IMR-90 (cell line): ENCODE results near the gene ZNF581. TPM values are rescaled to one million over a fixed set of nuclear protein-coding genes. Genes with fewer than 3 reads are reported as not detected.

Experiments used
- ATAC-seq: fragments of 200-7000 bp; cut with Tn5 transposase; 2 replicates; pipeline ENCODE4 v1.9.1; 2020; ENCODE audit warnings: low read depth, mild to moderate bottlenecking, moderate library complexity
- BruUV-seq: library from RNA; stranded (reverse); fragments of 400-500 nt; replicated peaks from 2 replicates; lab custom pipeline; 2021; lab: Mats Ljungman, UMichigan
- CTCF ChIA-PET: fragments of 300-600 bp; formaldehyde crosslinking; extraction: SDS; loops from one replicate; lab custom pipeline; 2021; ENCODE audit warnings: antibody characterized with exemption; lab: Yijun Ruan, JAX
- POLR2A ChIA-PET: fragments of 300-600 bp; sonication (Branson Sonifier 250); formaldehyde crosslinking; loops from one replicate; lab custom pipeline; 2022; ENCODE audit warnings: antibody characterized with exemption; ENCODE audit not compliant: unreplicated experiment; lab: Charles Lee
- DNase-seq: peaks from one replicate; pipeline ENCODE4 v3.0.0; 2013
- H2AFZ ChIP-seq: replicated peaks from 2 replicates; pipeline ENCODE3; 2013; ENCODE audit warnings: low read length, mild to moderate bottlenecking; ENCODE audit not compliant: poor library complexity
- H2AK5ac ChIP-seq: 2 replicates; pipeline ENCODE4 v1.6.1; 2013; ENCODE audit warnings: low read depth, low read length, inconsistent platforms
- H2AK9ac ChIP-seq: replicated peaks from 2 replicates; pipeline ENCODE3; 2013; ENCODE audit warnings: mild to moderate bottlenecking, low read depth, low read length, moderate library complexity; ENCODE audit not compliant: poor library complexity
- H2BK120ac ChIP-seq: 2 replicates; pipeline ENCODE4 v1.6.1; 2013; ENCODE audit warnings: low read depth, low read length, inconsistent platforms
- H2BK15ac ChIP-seq: 3 replicates; pipeline ENCODE4 v1.6.1; 2013; ENCODE audit warnings: low read depth, low read length, inconsistent platforms
- H2BK20ac ChIP-seq: 2 replicates; pipeline ENCODE4 v1.6.1; 2013; ENCODE audit warnings: low read depth, mild to moderate bottlenecking, inconsistent platforms, low read length, moderate library complexity
- H2BK5ac ChIP-seq: 2 replicates; pipeline ENCODE4 v1.6.1; 2013; ENCODE audit warnings: mild to moderate bottlenecking, low read depth, low read length, inconsistent platforms; ENCODE audit not compliant: poor library complexity, severe bottlenecking
- H3K14ac ChIP-seq: replicated peaks from 2 replicates; pipeline ENCODE4 v1.6.1; 2013; ENCODE audit warnings: low read depth, low read length, inconsistent platforms
- H3K18ac ChIP-seq: 2 replicates; pipeline ENCODE4 v1.6.1; 2013; ENCODE audit warnings: low read depth, low read length, control low read depth
- H3K23ac ChIP-seq: 2 replicates; pipeline ENCODE4 v1.6.1; 2013; ENCODE audit warnings: low read depth, low read length, inconsistent platforms
- H3K27ac ChIP-seq: 2 replicates; pipeline ENCODE4 v1.5.1; 2013; ENCODE audit warnings: mild to moderate bottlenecking, control low read depth, low read length; ENCODE audit not compliant: insufficient read depth
- H3K27me3 ChIP-seq: 2 replicates; pipeline ENCODE4 v1.6.1; 2013; ENCODE audit warnings: low read length; ENCODE audit not compliant: control insufficient read depth, insufficient read depth
- H3K36me3 ChIP-seq: 2 replicates; pipeline ENCODE4 v1.6.1; 2013; ENCODE audit warnings: low read length, mixed read lengths; ENCODE audit not compliant: control insufficient read depth, insufficient read depth
- H3K4ac ChIP-seq: 2 replicates; pipeline ENCODE4 v1.6.1; 2013; ENCODE audit warnings: low read depth, low read length, inconsistent platforms
- H3K4me1 ChIP-seq: 2 replicates; pipeline ENCODE4 v1.6.1; 2013; ENCODE audit warnings: low read length, mixed read lengths; ENCODE audit not compliant: control insufficient read depth, insufficient read depth
- H3K4me2 ChIP-seq: 2 replicates; pipeline ENCODE4 v1.6.1; 2013; ENCODE audit warnings: low read depth, mild to moderate bottlenecking, control low read depth, low read length, moderate library complexity
- H3K4me3 ChIP-seq: 2 replicates; pipeline ENCODE4 v1.5.1; 2013; ENCODE audit warnings: low read depth, mild to moderate bottlenecking, control low read depth, low read length, moderate library complexity; ENCODE audit not compliant: insufficient read depth
- H3K56ac ChIP-seq: 2 replicates; pipeline ENCODE4 v1.6.1; 2013; ENCODE audit warnings: low read length, inconsistent platforms; ENCODE audit not compliant: insufficient read depth; ENCODE audit errors: extremely low read depth
- H3K79me1 ChIP-seq, 2 experiments: 2 replicates each; pipeline ENCODE4 v1.6.1; 2013; ENCODE audit warnings: low read length in 2 of 2, inconsistent platforms in 1 of 2, low read depth in 1 of 2
- H3K9ac ChIP-seq: 2 replicates; pipeline ENCODE4 v1.6.1; 2013; ENCODE audit warnings: low read depth, low read length, control low read depth
- H3K9me1 ChIP-seq: 2 replicates; pipeline ENCODE4 v1.6.1; 2013; ENCODE audit warnings: low read length, inconsistent platforms; ENCODE audit not compliant: insufficient read depth
- H3K9me3 ChIP-seq: 2 replicates; pipeline ENCODE4 v1.6.1; 2013; ENCODE audit warnings: low read length; ENCODE audit not compliant: control insufficient read depth, insufficient read depth
- H4K20me1 ChIP-seq: 2 replicates; pipeline ENCODE4 v1.6.1; 2013; ENCODE audit warnings: low read length, inconsistent platforms; ENCODE audit not compliant: insufficient read depth
- H4K5ac ChIP-seq: 2 replicates; pipeline ENCODE4 v1.6.1; 2013; ENCODE audit warnings: mild to moderate bottlenecking, low read depth, low read length, control low read depth
- H4K8ac ChIP-seq, 2 experiments: 2 replicates each; pipeline ENCODE4 v1.6.1; 2013; ENCODE audit warnings: low read depth in 2 of 2, low read length in 2 of 2, control low read depth in 1 of 2, inconsistent platforms in 1 of 2
- H4K91ac ChIP-seq: 2 replicates; pipeline ENCODE4 v1.6.1; 2013; ENCODE audit warnings: low read depth, low read length, inconsistent platforms; ENCODE audit not compliant: insufficient read depth
- CHD1 ChIP-seq: IDR thresholded peaks from 2 replicates; pipeline ENCODE4 v1.6.1; 2012; ENCODE audit warnings: low read depth, low read length, improper control_type of control experiment
- FOS ChIP-seq: fragments of 150-350 bp; IDR thresholded peaks from 2 replicates; pipeline ENCODE4 v1.6.1; 2016; ENCODE audit warnings: low read depth, low read length
- MAFK ChIP-seq: IDR thresholded peaks from 2 replicates; pipeline ENCODE4 v1.6.1; 2012; ENCODE audit warnings: low read depth, low read length, improper control_type of control experiment
- NFE2L2 ChIP-seq: fragments of 150-350 bp; IDR thresholded peaks from 2 replicates; pipeline ENCODE4 v1.6.1; 2016; ENCODE audit warnings: low read depth, mild to moderate bottlenecking, low read length
- POLR2A ChIP-seq: IDR thresholded peaks from 2 replicates; pipeline ENCODE4 v1.6.1; 2012; ENCODE audit warnings: mild to moderate bottlenecking, low read depth, low read length
- RFX5 ChIP-seq: IDR thresholded peaks from 2 replicates; pipeline ENCODE4 v1.8.0; 2012; ENCODE audit warnings: low read depth, mild to moderate bottlenecking, low read length, moderate library complexity
- SMC3 ChIP-seq: fragments of 150-350 bp; IDR thresholded peaks from 2 replicates; pipeline ENCODE4 v1.6.1; 2016; ENCODE audit warnings: low read depth, mild to moderate bottlenecking, antibody characterized with exemption, low read length, moderate library complexity
- WGBS, 2 experiments: methylation state at CpG; one replicate each; pipeline versions ENCODE4 v1.1.5 to v1.1.7; 2013; ENCODE audit warnings: missing lambda C conversion rate in 2 of 2; ENCODE audit not compliant: insufficient read length in 1 of 2; ENCODE audit errors: extremely low coverage in 2 of 2; 5-methylcytosine and 5-hydroxymethylcytosine counted together
- dilution Hi-C: fragments of 300-500 bp; cut with HindIII; formaldehyde crosslinking; loops from one replicate; pipeline ENCODE4 v1.14.3; 2018; ENCODE audit warnings: low sequenced_read_pairs; ENCODE audit not compliant: unreplicated experiment
- in situ Hi-C: fragments of 300-500 bp; cut with MboI; formaldehyde crosslinking; loops from 3 replicates; pipeline ENCODE4 v1.14.3; 2019; ENCODE audit warnings: low sequenced_read_pairs, inconsistent platforms, mixed read lengths
- intact Hi-C: fragments of 100-400 bp; cut with micrococcal nuclease; formaldehyde crosslinking; loops from 2 replicates; pipeline ENCODE4 v1.10.0; 2022
- polyA plus RNA-seq, 3 experiments: library from polyadenylated mRNA; depleted of rRNA; stranded (reverse); fragments of >200 nt; gene quantifications; 2 replicates each; pipeline ENCODE4 v1.2.3, GENCODE V29; 2012; ENCODE audit warnings: low replicate concordance in 1 of 3
- total RNA-seq: library from RNA; depleted of rRNA; stranded (reverse); fragments of >200 nt; gene quantifications from 2 replicates; pipeline ENCODE4 v1.2.3, GENCODE V29; 2012
- TF ChIP-seq, protein P1 (sequence below): fragments of 150-350 bp; IDR thresholded peaks from 2 replicates; pipeline ENCODE4 v1.6.1; 2017; ENCODE audit warnings: mild to moderate bottlenecking, antibody characterized with exemption, low read length, low read depth

Gene ZNF581
- total and polyA plus RNA-seq, 2 of the 4 experiments (the other 2 are of a cell fraction), result 9.7 to 21.9 TPM

DNA sequence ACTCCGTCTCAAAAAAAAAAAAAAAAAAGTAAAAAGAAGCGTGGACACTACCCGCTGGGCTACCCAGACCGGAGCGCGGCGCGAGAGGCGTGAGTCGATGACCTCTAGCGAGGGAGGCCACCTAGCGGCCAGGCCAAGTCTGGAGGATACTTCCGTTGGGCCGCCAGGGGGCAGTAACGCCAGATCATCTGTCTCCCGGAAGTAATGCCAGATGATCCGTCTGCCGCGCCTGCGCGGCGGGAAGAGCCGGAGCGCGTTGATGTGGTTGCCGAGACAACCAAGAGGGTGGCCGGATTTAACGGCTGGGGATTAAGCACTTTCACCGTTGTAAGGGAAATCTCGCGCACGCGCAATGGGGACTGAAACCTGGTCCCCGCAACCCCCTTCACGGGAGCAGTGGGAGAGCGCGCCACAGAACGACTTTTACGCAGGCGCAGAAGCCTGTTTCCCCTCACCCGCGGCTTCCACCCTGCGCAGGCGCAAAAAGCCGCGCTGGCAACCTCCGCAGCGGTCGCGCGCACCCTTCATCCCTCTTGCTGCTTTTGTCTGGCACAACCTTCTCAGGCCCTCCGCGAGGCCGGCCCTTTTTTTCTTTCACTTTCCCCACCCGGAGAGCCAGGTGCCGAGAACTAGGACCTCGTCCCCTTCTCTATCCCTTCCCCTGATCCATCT lies 10.3 kb downstream of the ZNF581 start (continued):
- TF ChIP-seq NFE2L2 (no peak), CHD1 (no peak), MAFK (peak; percentile 4; the same call in 1 of the 2 replicates), FOS (no peak)

DNA sequence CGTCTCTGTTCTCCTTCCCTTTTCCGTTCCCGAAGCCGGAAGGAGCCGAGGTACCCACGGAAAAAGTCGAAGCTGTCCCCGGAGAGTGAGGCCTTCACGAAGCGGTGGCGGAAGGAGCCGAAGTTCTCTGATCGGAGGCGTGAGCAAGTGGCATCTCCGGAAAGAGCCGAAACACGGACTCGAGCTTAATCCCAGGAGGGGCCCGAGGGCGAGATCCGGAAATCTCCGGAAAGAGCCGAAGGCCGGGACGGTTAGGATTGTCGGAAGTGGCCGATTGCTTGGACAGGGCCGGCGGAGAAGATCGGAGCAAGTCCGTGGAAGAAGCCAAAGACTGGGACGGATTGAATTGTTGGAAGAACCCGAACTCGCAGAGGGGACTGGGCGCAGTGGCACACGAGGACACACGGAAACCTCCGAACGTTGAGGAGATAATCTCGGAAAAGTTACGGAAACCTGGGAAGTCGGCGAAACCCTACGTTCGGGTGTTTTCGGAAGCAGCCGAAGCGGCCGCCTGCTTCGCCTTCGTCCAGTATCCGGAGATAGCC lies 10.9 kb downstream of the ZNF581 start:
- H4K20me1 ChIP-seq, result peaks cover 49% of the 10 kb centered on the region
- H3K4me2 ChIP-seq, result peak overlapping the region; percentile 81
- H3K14ac ChIP-seq, result peak overlapping the region; percentile 100
- H3K9me1 ChIP-seq, result peaks cover 13% of the 10 kb centered on the region
- H3K18ac ChIP-seq, result peak overlapping the region; percentile 96
- peak overlapping the region; percentile 74; the same call in 1 of the 2 replicates for H2BK20ac ChIP-seq
- no peaks in the 10 kb centered on the region for H3K9me3 ChIP-seq
- H3K23ac ChIP-seq, result peak overlapping the region; percentile 100
- dilution Hi-C loops (no loop called here), intact Hi-C loops (loop anchor here (2.0 kb wide), 1 partner anchor 20 kb away; the partner anchor contains the start of gene EPN1), in situ Hi-C loops (loop anchor here (25.0 kb wide), 2 partner anchors 1192 to 1517 kb away; partner anchors contain the start of genes CDC42EP5, CNOT3 and LENG9)
- peak overlapping the region; percentile 97 for H2AK5ac ChIP-seq
- H3K4me1 ChIP-seq, result peaks cover 10% of the 10 kb centered on the region
- peak overlapping the region; percentile 97 for H4K5ac ChIP-seq
- peak overlapping the region; percentile 99 for H4K91ac ChIP-seq
- peak overlapping the region; percentile 99 for H3K4ac ChIP-seq
- ATAC-seq (peak; percentile 81), DNase-seq (peak; percentile 99)
- BruUV-seq, result no TSS peak
- H2BK120ac ChIP-seq, result peak overlapping the region; percentile 95
- peak overlapping the region; percentile 98 to 100 for H4K8ac ChIP-seq
- peak overlapping the region; percentile 98 for H2AFZ ChIP-seq
- ChIA-PET CTCF (interaction anchor here (0.6 to 1.1 kb wide), 5 partner anchors 17 to 48 kb away, joined by 3 to 5 read pairs (median 3); no protein-coding TSS in a partner anchor), POLR2A (interaction anchor here (0.6 to 1.1 kb wide), 7 partner anchors 10 to 1786 kb away, joined by 3 to 8 read pairs (median 5); no protein-coding TSS in a partner anchor)
- H3K36me3 ChIP-seq, result peaks cover 8% of the 10 kb centered on the region
- H2BK5ac ChIP-seq, result peak overlapping the region; percentile 94
- peaks cover 0 to 10% of the 10 kb centered on the region in 2 experiments; a peak in 1 of 4 replicates for H3K79me1 ChIP-seq
- WGBS, 2 experiments, result 0% methylated on average over 22 of the region's 52 CpGs; no CpG with 5 or more reads in 1 of the 2 experiments
- H3K27me3 ChIP-seq, result no peaks in the 10 kb centered on the region
- H2AK9ac ChIP-seq, result peak overlapping the region; percentile 99
- peak overlapping the region; percentile 100 for H3K56ac ChIP-seq
- H3K4me3 ChIP-seq, result peak overlapping the region; percentile 71
- H2BK15ac ChIP-seq, result peak overlapping the region; percentile 92; the same call in 1 of the 3 replicates
- peak overlapping the region; percentile 98 for H3K27ac ChIP-seq
- H3K9ac ChIP-seq, result peak overlapping the region; percentile 99
- TF ChIP-seq SMC3 (no peak), CHD1 (no peak), POLR2A (peak; percentile 2; the same call in 1 of the 2 replicates), RFX5 (no peak)
- TF ChIP-seq, protein P1, sequence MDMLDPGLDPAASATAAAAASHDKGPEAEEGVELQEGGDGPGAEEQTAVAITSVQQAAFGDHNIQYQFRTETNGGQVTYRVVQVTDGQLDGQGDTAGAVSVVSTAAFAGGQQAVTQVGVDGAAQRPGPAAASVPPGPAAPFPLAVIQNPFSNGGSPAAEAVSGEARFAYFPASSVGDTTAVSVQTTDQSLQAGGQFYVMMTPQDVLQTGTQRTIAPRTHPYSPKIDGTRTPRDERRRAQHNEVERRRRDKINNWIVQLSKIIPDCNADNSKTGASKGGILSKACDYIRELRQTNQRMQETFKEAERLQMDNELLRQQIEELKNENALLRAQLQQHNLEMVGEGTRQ, result no peak
